ENCODE measurements around the gene LRP4. TPM values are rescaled to one million over a fixed set of nuclear protein-coding genes. Genes with fewer than 3 reads are reported as not detected.
"Not testable (repeated sequence)": the region's sequence is repeated elsewhere in the genome, so short reads cannot be mapped to it uniquely, and the experiment has no call there.

Gene LRP4
- 6.6 TPM for total RNA-seq
- long read RNA-seq, full-length matches to known transcripts: 1 of 5 reads
- long read RNA-seq, partial matches to known transcripts: 4 of 5 reads
- long read RNA-seq, other reads (novel, unspliced or antisense): 0 of 5 reads

- TF ChIP-seq, protein P1, sequence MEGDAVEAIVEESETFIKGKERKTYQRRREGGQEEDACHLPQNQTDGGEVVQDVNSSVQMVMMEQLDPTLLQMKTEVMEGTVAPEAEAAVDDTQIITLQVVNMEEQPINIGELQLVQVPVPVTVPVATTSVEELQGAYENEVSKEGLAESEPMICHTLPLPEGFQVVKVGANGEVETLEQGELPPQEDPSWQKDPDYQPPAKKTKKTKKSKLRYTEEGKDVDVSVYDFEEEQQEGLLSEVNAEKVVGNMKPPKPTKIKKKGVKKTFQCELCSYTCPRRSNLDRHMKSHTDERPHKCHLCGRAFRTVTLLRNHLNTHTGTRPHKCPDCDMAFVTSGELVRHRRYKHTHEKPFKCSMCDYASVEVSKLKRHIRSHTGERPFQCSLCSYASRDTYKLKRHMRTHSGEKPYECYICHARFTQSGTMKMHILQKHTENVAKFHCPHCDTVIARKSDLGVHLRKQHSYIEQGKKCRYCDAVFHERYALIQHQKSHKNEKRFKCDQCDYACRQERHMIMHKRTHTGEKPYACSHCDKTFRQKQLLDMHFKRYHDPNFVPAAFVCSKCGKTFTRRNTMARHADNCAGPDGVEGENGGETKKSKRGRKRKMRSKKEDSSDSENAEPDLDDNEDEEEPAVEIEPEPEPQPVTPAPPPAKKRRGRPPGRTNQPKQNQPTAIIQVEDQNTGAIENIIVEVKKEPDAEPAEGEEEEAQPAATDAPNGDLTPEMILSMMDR (IDR thresholded peaks at IDR 0.05): no peak
- Histone ChIP-seq H3K4me1 (peaks cover 31% of the 10 kb centered on the region), H3K27ac (peak within 1 kb of the TSS; percentile 27), H3K4me3 (peak within 1 kb of the TSS; percentile 62), H3K27me3 (ENCODE audit: low read depth) (peaks cover 40% of the 10 kb centered on the region), H3K9me3 (no peaks in the 10 kb centered on the region), H3K36me3 (no peaks in the 10 kb centered on the region)
- intact Hi-C loops (cut with DNase I): no loop called here
- DNase-seq (no peak), ATAC-seq (peak; percentile 48 to 50)
Measured at GRCh38 chr11:46918083-46918787, at the start of gene LRP4. Gene LRP4, minus strand, starts transcription at chr11:46918550. Its CDS starts 171 bp downstream, at chr11:46918379.

- Histone ChIP-seq H3K9me3 (no peaks in the 10 kb centered on the region), H3K27ac (no peak overlapping the region), H3K27me3 (ENCODE audit: low read depth) (no peaks in the 10 kb centered on the region), H3K36me3 (no peaks in the 10 kb centered on the region), H3K4me3 (no peak overlapping the region), H3K4me1 (no peaks in the 10 kb centered on the region)
- ATAC-seq (no peak), DNase-seq (no peak)
- intact Hi-C loops (cut with DNase I): no loop called here
- TF ChIP-seq, protein P1 (IDR thresholded peaks at IDR 0.05): no peak
Measured at GRCh38 chr11:46967962-46968361, 49.6 kb upstream of the LRP4 start.

DNA sequence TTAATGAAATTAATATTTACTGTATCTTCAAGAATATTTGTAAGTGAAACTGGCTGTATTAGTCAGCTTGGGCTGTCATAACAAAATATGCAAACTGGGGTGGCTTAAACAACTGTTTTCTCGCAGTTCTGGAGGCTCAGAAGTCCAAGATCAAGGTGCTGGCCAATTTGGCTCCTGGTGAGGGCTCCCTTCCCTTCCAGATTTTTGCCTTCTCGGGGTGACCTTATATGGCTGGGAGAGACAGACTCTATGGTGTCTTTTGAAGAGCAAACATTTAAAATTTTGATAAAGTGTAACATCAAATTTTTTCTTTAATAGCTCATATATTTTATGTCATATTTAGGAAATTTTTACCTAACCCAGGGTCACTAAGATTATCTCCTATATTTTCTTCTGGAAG, 48.4 kb upstream of the LRP4 start:
- DNase-seq (no peak), ATAC-seq (no peak)
- TF ChIP-seq, protein P1 (IDR thresholded peaks at IDR 0.05): no peak
- no peaks in the 10 kb centered on the region for H3K4me1 ChIP-seq
- no peak overlapping the region for H3K4me3 ChIP-seq
- H3K27me3 ChIP-seq (ENCODE audit: low read depth): no peaks in the 10 kb centered on the region
- H3K9me3 ChIP-seq: no peaks in the 10 kb centered on the region
- no peaks in the 10 kb centered on the region for H3K36me3 ChIP-seq
- no peak overlapping the region for H3K27ac ChIP-seq
- intact Hi-C loops (cut with DNase I): no loop called here

DNA sequence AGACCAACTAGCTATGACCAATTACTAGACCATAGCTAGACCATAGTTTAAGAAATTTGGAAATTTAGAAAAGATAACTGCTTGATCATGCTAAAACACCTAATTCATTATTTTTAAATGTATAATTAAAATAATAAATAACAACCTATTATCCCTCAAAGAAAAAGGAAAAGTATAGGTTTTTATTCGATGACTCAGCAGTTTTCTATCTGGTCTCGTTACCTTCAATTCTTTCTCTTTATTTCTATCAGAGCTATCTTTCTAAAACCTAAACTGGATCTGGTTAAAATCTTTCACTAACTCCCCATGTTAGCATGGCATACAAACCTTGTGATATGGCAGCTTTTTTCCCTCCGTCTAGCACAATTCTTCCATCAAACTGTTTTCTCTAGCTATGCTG, 45.5 kb upstream of the LRP4 start:
- Histone ChIP-seq H3K27ac (no peak overlapping the region), H3K4me1 (no peaks in the 10 kb centered on the region), H3K9me3 (no peaks in the 10 kb centered on the region), H3K27me3 (ENCODE audit: low read depth) (no peaks in the 10 kb centered on the region), H3K36me3 (no peaks in the 10 kb centered on the region), H3K4me3 (no peak overlapping the region)
- intact Hi-C loops (cut with DNase I): no loop called here
- TF ChIP-seq, protein P1 (IDR thresholded peaks at IDR 0.05): no peak
- DNase-seq (no peak), ATAC-seq (no peak)

GRCh38 chr11:46961886-46962285, 43.5 kb upstream of the LRP4 start:
- ATAC-seq; intact Hi-C loops (cut with DNase I); H3K4me3 ChIP-seq: not testable (repeated sequence)

DNA sequence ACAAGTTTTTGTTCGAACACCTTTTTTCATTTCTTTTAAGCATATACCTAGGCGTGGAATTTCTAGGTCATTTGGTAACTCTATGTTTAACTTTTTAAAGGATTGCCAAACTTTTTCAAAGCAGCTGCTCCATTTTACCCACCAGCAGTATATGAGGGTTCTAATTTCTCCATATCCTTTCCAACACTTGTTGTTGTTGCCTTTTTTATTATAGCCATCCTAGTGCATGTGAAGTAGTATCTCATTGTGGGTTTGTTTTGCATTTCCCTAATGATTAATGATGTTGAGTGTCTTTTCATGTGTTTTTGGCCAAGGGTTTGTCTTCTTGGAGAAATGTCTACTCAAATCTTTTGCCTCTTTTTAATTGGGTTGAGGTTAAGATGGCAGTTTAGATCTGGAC, 42.7 kb upstream of the LRP4 start:
- Histone ChIP-seq H3K4me3 (no peak overlapping the region), H3K9me3 (no peaks in the 10 kb centered on the region), H3K27me3 (ENCODE audit: low read depth) (no peaks in the 10 kb centered on the region), H3K27ac (no peak overlapping the region), H3K36me3 (no peaks in the 10 kb centered on the region), H3K4me1 (no peaks in the 10 kb centered on the region)
- intact Hi-C loops (cut with DNase I): no loop called here
- DNase-seq: no peak
- ATAC-seq: no peak
- TF ChIP-seq, protein P1 (IDR thresholded peaks at IDR 0.05): no peak

More at GRCh38 chr11:46961886-46962285, 43.5 kb upstream of the LRP4 start:
- not testable (repeated sequence) for H3K36me3 ChIP-seq; DNase-seq; H3K9me3 ChIP-seq; H3K27me3 ChIP-seq (ENCODE audit: low read depth); H3K27ac ChIP-seq; H3K4me1 ChIP-seq

Data from lower lobe of right lung (tissue), 2 donors.